Neutrophil (primary cell): Measurements from ENCODE around the gene SPTBN1.
A peak's percentile ranks its signal among the peaks of the same experiment; 100 is the strongest.

ENCODE experiments used
- H3K27ac ChIP-seq: fragments of 200-600 bp; sonication (generic); 2 replicates; pipeline ENCODE4 v1.5.1; 2016; ENCODE audit warnings: mild to moderate bottlenecking, moderate library complexity
- H3K27me3 ChIP-seq: fragments of 200-600 bp; sonication (generic); 2 replicates; pipeline ENCODE4 v1.6.0; 2016; ENCODE audit warnings: mild to moderate bottlenecking
- H3K36me3 ChIP-seq: fragments of 200-600 bp; sonication (generic); 2 replicates; pipeline ENCODE4 v1.5.1; 2017
- H3K4me1 ChIP-seq, 2 experiments: fragments of 200-600 bp in 1 of 2; sonication (generic) in 1 of 2; 1 replicate in 1 of 2; 2 replicates in 1 of 2; pipeline versions ENCODE4 v1.5.1 to v1.6.1; 2013 to 2016; ENCODE audit warnings: low read depth in 1 of 2, low read length in 1 of 2, mild to moderate bottlenecking in 1 of 2, moderate library complexity in 1 of 2; ENCODE audit not compliant: control insufficient read depth in 1 of 2, insufficient read depth in 1 of 2
- H3K4me3 ChIP-seq, 2 experiments: fragments of 200-600 bp in 1 of 2; sonication (generic) in 1 of 2; 1 replicate in 1 of 2; 2 replicates in 1 of 2; pipeline ENCODE4 v1.5.1; 2013 to 2016; ENCODE audit warnings: low read depth in 1 of 2, low read length in 1 of 2, mild to moderate bottlenecking in 1 of 2, moderate library complexity in 1 of 2
- H3K9me3 ChIP-seq: fragments of 200-600 bp; sonication (generic); 2 replicates; pipeline ENCODE4 v1.5.1; 2016
- TF ChIP-seq, protein P1 (sequence below): fragments of 200-600 bp; sonication (generic); IDR thresholded peaks from 2 replicates; pipeline ENCODE4 v1.5.1; 2016; ENCODE audit warnings: antibody characterized with exemption

The SPTBN1 gene

DNA sequence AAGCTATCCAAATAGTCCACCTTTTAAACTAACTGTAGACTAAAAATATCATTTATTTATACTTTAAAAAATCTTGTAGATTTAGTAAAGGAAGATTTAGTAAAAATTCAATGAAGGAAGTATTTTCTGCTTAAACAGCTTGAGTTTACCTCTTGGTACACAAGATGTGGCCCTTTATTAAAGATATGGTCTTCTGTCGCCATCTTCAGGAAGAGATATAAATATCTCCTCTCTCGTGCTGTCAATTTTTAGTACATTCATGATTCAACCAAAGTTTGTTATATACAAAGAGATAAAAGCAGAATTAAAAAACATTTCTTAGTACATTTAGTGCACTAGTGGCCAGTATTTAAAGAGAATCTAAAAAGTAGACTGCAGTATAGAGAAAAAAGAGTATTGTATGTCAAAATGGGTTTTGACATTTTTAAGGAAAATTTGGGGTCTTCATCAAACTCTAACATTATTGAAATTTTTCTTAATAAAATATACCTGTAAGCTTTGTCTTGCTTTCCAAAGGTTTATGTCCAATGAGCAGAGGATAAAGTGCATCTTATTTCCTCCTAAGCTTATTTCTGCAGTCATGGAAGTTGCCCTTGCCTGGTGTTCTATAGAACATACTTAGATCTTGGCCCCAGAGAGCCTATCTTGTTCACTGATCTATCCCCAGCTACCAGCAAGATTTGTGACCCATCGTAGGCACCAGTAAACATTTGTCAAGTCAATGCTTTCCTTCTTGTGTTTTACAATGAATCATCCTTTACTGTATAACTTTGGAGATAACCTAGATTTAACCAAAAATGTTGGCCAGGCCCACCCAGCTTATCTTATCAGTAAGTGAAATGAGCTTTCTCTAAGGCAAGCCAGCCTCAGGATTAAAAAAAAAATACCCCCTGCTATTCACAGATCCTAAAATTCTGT is 248.8 kb downstream of the SPTBN1 start:
- TF ChIP-seq, protein P1, sequence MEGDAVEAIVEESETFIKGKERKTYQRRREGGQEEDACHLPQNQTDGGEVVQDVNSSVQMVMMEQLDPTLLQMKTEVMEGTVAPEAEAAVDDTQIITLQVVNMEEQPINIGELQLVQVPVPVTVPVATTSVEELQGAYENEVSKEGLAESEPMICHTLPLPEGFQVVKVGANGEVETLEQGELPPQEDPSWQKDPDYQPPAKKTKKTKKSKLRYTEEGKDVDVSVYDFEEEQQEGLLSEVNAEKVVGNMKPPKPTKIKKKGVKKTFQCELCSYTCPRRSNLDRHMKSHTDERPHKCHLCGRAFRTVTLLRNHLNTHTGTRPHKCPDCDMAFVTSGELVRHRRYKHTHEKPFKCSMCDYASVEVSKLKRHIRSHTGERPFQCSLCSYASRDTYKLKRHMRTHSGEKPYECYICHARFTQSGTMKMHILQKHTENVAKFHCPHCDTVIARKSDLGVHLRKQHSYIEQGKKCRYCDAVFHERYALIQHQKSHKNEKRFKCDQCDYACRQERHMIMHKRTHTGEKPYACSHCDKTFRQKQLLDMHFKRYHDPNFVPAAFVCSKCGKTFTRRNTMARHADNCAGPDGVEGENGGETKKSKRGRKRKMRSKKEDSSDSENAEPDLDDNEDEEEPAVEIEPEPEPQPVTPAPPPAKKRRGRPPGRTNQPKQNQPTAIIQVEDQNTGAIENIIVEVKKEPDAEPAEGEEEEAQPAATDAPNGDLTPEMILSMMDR = peak; percentile 42
- Histone ChIP-seq H3K9me3 (no peaks in the 10 kb centered on the region), H3K27me3 (peaks cover 33% of the 10 kb centered on the region), H3K4me1 (peaks cover 13% of the 10 kb centered on the region in 2 experiments), H3K27ac (no peak overlapping the region), H3K36me3 (no peaks in the 10 kb centered on the region), H3K4me3 (no peak overlapping the region)

DNA sequence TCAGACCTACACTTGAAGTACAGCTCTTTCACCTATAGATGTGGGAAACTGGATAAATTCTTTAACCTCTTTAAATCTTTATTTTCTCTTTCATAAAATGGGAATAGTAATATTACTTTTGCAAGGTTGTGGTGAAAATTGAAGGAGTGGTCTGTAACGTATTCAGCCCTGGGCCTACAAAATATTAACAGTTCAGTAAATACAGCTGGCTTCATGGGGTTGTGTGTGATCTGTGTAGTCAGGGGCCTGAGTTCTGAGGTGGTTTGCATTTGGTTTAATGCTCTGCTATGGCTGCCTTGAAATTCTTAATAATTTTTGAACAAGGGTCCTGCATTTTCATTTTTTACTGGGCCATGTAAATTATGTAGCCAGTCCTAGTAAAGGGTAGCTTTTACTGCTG is 250.5 kb downstream of the SPTBN1 start:
- Histone ChIP-seq H3K9me3 (no peaks in the 10 kb centered on the region), H3K27ac (no peak overlapping the region), H3K36me3 (no peaks in the 10 kb centered on the region), H3K4me3 (no peak overlapping the region), H3K27me3 (peaks cover 44% of the 10 kb centered on the region), H3K4me1 (peaks cover 13% of the 10 kb centered on the region in 2 experiments)
- TF ChIP-seq, protein P1 = no peak

DNA sequence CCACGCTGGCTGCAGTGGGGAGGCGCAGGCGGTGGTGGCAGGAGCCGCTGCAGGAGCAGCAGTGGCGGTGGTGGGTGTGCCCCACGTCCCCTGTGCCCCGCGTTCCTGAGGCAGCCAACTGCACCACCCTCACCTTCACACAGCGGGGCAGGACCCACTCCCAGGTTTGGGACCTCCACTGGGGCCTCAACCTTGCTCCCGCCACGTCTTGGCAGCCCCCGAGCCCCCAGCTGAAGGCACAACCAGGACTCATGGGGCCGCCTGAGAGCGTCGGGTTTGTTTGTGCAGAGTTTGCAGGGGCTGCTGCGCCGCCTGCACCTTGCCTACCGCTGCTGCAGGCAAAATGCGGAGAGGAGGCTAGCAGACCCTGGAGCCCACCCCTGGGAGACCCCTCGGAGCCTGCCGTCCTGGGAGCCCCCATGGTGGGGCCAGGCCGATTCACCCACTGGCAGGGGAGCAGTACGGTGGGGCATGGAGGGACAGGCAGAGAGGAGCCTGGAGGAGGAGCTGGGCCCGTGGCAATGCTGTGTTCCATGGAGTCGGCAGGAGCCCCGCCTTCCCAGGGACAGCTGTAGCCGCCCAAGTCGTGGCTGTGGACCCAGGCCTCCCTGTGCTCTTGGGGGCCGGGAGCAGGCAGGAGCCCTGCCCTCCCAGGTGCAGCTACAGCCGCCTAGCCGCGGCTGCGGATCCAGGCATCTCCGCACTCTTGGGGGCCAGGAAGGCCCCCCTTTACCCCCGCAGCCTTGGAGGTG is 252.6 kb downstream of the SPTBN1 start:
- Histone ChIP-seq H3K9me3 (no peaks in the 10 kb centered on the region), H3K4me3 (peak overlapping the region; percentile 5 to 26), H3K27me3 (peaks cover 49% of the 10 kb centered on the region), H3K36me3 (no peaks in the 10 kb centered on the region), H3K4me1 (peaks cover 13% of the 10 kb centered on the region in 2 experiments), H3K27ac (no peak overlapping the region)
- TF ChIP-seq, protein P1 = no peak

DNA sequence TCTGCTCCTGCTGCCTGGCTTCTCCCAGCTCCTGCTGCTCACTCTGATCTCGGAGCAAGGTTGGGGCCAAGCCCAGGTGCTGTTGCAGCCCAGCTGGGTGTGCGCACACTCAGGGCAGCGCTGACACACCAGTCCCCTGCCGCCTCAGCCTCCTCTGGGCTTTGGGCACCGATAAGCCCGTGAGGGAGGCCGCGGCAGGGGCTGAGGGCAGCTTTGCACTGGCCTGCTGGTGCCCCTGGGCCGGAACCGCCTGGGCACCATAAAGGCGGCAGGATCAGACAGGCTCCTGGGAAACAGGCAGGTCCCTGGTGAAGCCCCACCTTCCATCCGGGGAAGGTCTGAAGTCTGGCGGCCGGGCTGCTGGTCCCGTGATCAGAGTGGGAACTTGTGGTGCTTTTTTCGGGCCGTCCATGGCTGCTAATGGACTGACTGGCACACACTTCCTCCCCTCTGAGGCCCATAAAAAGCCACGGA is 253.2 kb downstream of the SPTBN1 start:
- Histone ChIP-seq H3K27ac (no peak overlapping the region), H3K27me3 (peaks cover 50% of the 10 kb centered on the region), H3K4me1 (peaks cover 13% of the 10 kb centered on the region in 2 experiments), H3K36me3 (no peaks in the 10 kb centered on the region), H3K9me3 (no peaks in the 10 kb centered on the region), H3K4me3 (peak overlapping the region in 1 of 2 experiments; percentile 26)
- TF ChIP-seq, protein P1 = no peak

DNA sequence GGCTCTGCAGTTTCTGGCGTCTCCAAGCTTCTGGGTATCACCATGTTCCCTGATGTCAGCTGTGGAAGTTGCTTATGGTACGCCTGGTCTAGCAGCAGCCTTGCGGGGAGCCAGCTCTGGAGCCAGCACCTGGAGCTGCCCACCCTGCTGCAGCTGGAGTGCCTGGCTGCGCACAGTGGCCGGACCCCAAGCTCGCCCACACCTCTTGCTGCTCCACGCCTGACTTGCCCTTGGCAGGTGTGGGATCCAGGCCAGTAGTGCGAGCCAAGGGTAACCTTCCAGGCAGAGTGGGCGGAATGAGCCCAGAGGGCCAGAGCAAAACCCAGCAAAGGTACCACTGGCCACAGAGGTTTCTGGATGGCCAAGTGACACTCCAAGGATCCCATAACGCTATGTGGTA is 254.1 kb downstream of the SPTBN1 start:
- Histone ChIP-seq H3K27ac (no peak overlapping the region), H3K9me3 (no peaks in the 10 kb centered on the region), H3K4me3 (no peak overlapping the region), H3K36me3 (no peaks in the 10 kb centered on the region), H3K4me1 (peaks cover 13% of the 10 kb centered on the region in 2 experiments), H3K27me3 (peaks cover 51% of the 10 kb centered on the region)
- TF ChIP-seq, protein P1 = no peak
